GM10266 (cell line): ENCODE data around the gene SYMPK.

Experiments
- DNase-seq: peaks from one replicate; pipeline ENCODE4 v3.0.0; 2012; ENCODE audit errors: extremely low spot score
- CTCF ChIP-seq: IDR thresholded peaks from 2 replicates; pipeline ENCODE4 v1.5.1; 2012; ENCODE audit warnings: mild to moderate bottlenecking, low read depth; ENCODE audit not compliant: control insufficient read depth, insufficient read depth; ENCODE audit errors: missing control alignments

Gene SYMPK

GRCh38 chr19:45884682-45885555 lies 22.0 kb upstream of the SYMPK start:
- DNase-seq, result peak; percentile 75
- no peak for TF ChIP-seq CTCF

GRCh38 chr19:45883881-45884681 lies 21.1 kb upstream of the SYMPK start:
- no peak for DNase-seq

GRCh38 chr19:45883586-45883880 lies 20.6 kb upstream of the SYMPK start:
- no peak for DNase-seq
- TF ChIP-seq CTCF, result no peak

More at GRCh38 chr19:45883881-45884681, 21.1 kb upstream of the SYMPK start:
- no peak for TF ChIP-seq CTCF

- TF ChIP-seq CTCF, result peak; percentile 100
- peak; percentile 92 for DNase-seq
These were observed 20.0 kb upstream of the SYMPK start for GRCh38 chr19:45882652-45883585.

- no peak for DNase-seq
- TF ChIP-seq CTCF, result no peak
These were observed 19.1 kb upstream of the SYMPK start for GRCh38 chr19:45881909-45882528.

- no peak for DNase-seq
- no peak for TF ChIP-seq CTCF
These were observed 18.3 kb upstream of the SYMPK start for GRCh38 chr19:45881082-45881908.
